H1 (cell line): ENCODE data around the gene METAP1D. TPM values are rescaled to one million over a fixed set of nuclear protein-coding genes. Genes with fewer than 3 reads are reported as not detected.

Experiments used
- BRCA1 ChIP-seq: IDR thresholded peaks from 2 replicates; pipeline ENCODE4 v1.6.1; 2012; ENCODE audit warnings: low read depth, low read length, improper control_type of control experiment
- CHD1 ChIP-seq: IDR thresholded peaks from 2 replicates; pipeline ENCODE4 v1.6.1; 2012; ENCODE audit warnings: low read depth, low read length, improper control_type of control experiment
- polyA plus RNA-seq, 7 experiments: library from polyadenylated mRNA; depleted of rRNA in 3 of 7; stranded (reverse) in 5 of 7; unstranded in 2 of 7; fragments of >200 nt in 5 of 7; fragments of 200-250 nt in 2 of 7; gene quantifications; 1 replicate in 5 of 7; 2 replicates in 1 of 7; 4 replicates in 1 of 7; pipeline versions ENCODE4 v1.2.1 to v1.2.3, GENCODE V29; 2011 to 2013; ENCODE audit warnings: missing spikeins in 2 of 7, mixed read lengths in 2 of 7
- total RNA-seq: library from RNA; stranded (reverse); fragmentation: NEBNext Ultra II Directional; extraction: Animal tissue kit (Norgen Biotek cat#: 25700); gene quantifications from 2 replicates; pipeline ENCODE4 v1.2.1, GENCODE V29; 2021
- TF ChIP-seq, protein P1 (sequence below): IDR thresholded peaks from 2 replicates; pipeline ENCODE4 v1.6.1; 2012; ENCODE audit warnings: inconsistent platforms
- TF ChIP-seq, protein P2 (sequence below), 3 experiments: IDR thresholded peaks; 1 replicate in 2 of 3; 2 replicates in 1 of 3; pipeline versions ENCODE4 v1.5.1 to v1.6.1; 2011; ENCODE audit warnings: low read length in 3 of 3, mild to moderate bottlenecking in 3 of 3, inconsistent platforms in 2 of 3, low read depth in 1 of 3, moderate library complexity in 1 of 3; ENCODE audit not compliant: insufficient read depth in 1 of 3; ENCODE audit errors: control extremely low read depth in 1 of 3

The METAP1D gene
- total and polyA plus RNA-seq, 2 of the 8 experiments (the other 6 are each of a cell fraction or from before 2014, with no cell fraction given), result 3.9 to 6.2 TPM

DNA sequence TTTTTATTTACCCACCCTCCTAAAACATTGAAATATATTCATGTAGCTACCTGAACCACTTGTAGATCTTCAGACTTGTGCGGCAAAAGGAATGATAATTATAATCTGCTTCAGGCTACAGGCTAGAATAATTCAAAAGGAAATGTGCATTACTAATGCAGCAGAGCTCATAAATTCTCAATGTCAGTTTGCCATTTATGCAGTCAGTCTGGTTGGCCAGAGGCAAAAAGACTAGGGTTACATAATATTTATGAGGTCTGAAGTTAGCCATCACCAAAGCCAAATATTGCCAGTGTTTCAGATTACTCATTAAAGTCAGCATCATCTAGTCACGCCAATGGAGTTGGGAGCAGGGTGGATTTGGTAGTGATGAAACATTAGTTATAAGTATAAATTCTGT, 38.9 kb downstream of the METAP1D start (continued):
- TF ChIP-seq, protein P1, sequence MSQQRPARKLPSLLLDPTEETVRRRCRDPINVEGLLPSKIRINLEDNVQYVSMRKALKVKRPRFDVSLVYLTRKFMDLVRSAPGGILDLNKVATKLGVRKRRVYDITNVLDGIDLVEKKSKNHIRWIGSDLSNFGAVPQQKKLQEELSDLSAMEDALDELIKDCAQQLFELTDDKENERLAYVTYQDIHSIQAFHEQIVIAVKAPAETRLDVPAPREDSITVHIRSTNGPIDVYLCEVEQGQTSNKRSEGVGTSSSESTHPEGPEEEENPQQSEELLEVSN, result no peak
- TF ChIP-seq CHD1, result no peak
- TF ChIP-seq, protein P2, sequence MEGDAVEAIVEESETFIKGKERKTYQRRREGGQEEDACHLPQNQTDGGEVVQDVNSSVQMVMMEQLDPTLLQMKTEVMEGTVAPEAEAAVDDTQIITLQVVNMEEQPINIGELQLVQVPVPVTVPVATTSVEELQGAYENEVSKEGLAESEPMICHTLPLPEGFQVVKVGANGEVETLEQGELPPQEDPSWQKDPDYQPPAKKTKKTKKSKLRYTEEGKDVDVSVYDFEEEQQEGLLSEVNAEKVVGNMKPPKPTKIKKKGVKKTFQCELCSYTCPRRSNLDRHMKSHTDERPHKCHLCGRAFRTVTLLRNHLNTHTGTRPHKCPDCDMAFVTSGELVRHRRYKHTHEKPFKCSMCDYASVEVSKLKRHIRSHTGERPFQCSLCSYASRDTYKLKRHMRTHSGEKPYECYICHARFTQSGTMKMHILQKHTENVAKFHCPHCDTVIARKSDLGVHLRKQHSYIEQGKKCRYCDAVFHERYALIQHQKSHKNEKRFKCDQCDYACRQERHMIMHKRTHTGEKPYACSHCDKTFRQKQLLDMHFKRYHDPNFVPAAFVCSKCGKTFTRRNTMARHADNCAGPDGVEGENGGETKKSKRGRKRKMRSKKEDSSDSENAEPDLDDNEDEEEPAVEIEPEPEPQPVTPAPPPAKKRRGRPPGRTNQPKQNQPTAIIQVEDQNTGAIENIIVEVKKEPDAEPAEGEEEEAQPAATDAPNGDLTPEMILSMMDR (IDR thresholded peaks at IDR 0.05; ENCODE audit: control extremely low read depth in 1 of 3, insufficient read depth in 1 of 3, low read depth in 1 of 3, low read length in 3 of 3), result no peak
- no peak for TF ChIP-seq BRCA1
- TF ChIP-seq, all 59 proteins: peak for 0
